ENCODE measurements around the gene RPS8. TPM values are rescaled to one million over a fixed set of nuclear protein-coding genes. Genes with fewer than 3 reads are reported as not detected.

The RPS8 gene
- total RNA-seq, 1 experiment from 2014 or later: 2,296 TPM

DNA sequence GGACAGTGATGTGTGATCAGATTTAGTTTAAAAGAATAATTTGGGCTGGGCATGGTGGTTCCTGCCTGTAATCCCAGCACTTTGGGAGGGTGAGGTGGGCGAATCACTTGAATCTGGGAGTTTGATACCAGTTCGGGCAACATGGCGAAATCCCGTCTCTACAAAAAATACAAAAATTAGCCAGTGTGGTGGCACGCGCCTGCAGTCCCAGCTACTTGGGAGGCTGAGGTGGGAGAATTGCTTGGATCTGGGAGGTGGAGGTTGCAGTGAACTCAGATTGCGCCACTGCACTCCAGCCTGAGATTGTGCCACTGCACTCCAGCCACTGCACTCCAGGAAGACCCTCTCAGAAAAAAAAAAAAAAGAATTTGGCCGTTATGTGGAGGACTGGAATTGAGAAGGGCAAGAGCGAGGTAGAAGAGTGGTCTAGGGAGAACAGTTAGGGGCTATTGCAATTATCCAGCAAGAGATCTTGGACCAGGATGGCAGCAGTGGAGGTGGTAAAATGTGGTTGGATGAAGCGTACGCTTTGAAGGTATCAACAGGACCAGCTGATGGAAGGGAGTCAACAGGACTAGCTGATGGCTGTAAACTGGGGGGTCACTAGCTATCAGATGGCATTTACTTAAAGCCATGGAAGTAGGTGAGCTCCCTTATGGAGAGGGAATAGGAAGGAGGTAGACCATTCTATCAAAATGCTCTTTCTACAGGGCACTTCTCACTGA, 42.6 kb downstream of the RPS8 start:
- BruUV-seq (replicated peaks): no TSS peak
- H4K20me1 ChIP-seq (ENCODE audit: insufficient read depth): no peaks in the 10 kb centered on the region
- RAD21 ChIA-PET (ENCODE audit: low non-redundant PET in 1 of 2, low total read pairs in 2 of 2, uncharacterized antibody in 2 of 2, unreplicated experiment in 2 of 2): interaction anchor here (0.7 to 0.9 kb wide), 2 partner anchors 21 to 25 kb away, joined by 3 read pairs; no protein-coding TSS in a partner anchor
- H3K9me2 ChIP-seq (ENCODE audit: insufficient read depth): no peaks in the 10 kb centered on the region
- no peaks in the 10 kb centered on the region for H3K9me3 ChIP-seq (ENCODE audit: control insufficient read depth in 1 of 2, insufficient read depth in 1 of 2, low read depth in 1 of 2, low read length in 2 of 2)
- 0 out of 2 replicates have a peak overlapping the region, but pooled peaks have one; percentile 22 for H3K27ac ChIP-seq (ENCODE audit: low read depth, low read length)
- intact Hi-C loops (cut with micrococcal nuclease): no loop called here
- CTCF ChIA-PET: interaction anchor here (0.9 to 1.8 kb wide), 3 partner anchors 9 to 24 kb away, joined by 4 to 8 read pairs (median 7); partner anchors contain the start of genes BTBD19 and PLK3
- DNase-seq (ENCODE audit: low read depth, low spot score) (no peak), ATAC-seq (no peak)
- peaks cover 11 to 39% of the 10 kb centered on the region in 2 experiments for H3K4me1 ChIP-seq (ENCODE audit: control insufficient read depth in 1 of 2, insufficient read depth in 2 of 2, low read length in 2 of 2)
- H2AFZ ChIP-seq (ENCODE audit: low read depth, low read length, poor library complexity, severe bottlenecking): no peak overlapping the region
- H3K9ac ChIP-seq (ENCODE audit: low read length): no peak overlapping the region
- POLR2A ChIA-PET: interaction anchor here (0.8 to 9.1 kb wide), 10 partner anchors 10 to 97 kb away, joined by 3 to 200 read pairs (median 47); partner anchors contain the start of genes BEST4, BTBD19, DYNLT4 and PLK3
- no peaks in the 10 kb centered on the region for H3K27me3 ChIP-seq (ENCODE audit: insufficient read depth, low read length)
- H3K36me3 ChIP-seq (ENCODE audit: control insufficient read depth in 1 of 2, insufficient read depth in 2 of 2, low read length in 2 of 2): no peaks in the 10 kb centered on the region
- no peak overlapping the region for H3K4me2 ChIP-seq (ENCODE audit: low read length)
- no peak overlapping the region for H3K4me3 ChIP-seq (replicated peaks in 1 of 2; ENCODE audit: low read depth in 1 of 2, low read length in 2 of 2)
- H3K79me2 ChIP-seq (ENCODE audit: insufficient read depth, low read length): no peaks in the 10 kb centered on the region
- TF ChIP-seq MAX (IDR thresholded peaks at IDR 0.05) (no peak), ZNF274 (IDR thresholded peaks at IDR 0.05; ENCODE audit: low read depth, low read length) (no peak), SRF (IDR thresholded peaks at IDR 0.05; ENCODE audit: low read depth) (no peak), SP1 (IDR thresholded peaks at IDR 0.05; ENCODE audit: low read depth) (no peak), EGR1 (IDR thresholded peaks at IDR 0.05; ENCODE audit: low read depth) (no peak), SIN3A (IDR thresholded peaks at IDR 0.05; ENCODE audit: low read depth) (no peak), POLR2AphosphoS5 (IDR thresholded peaks at IDR 0.05; ENCODE audit: low read depth, low read length) (no peak), FOSL1 (IDR thresholded peaks at IDR 0.05; ENCODE audit: low read depth) (no peak), EZH2phosphoT487 (IDR thresholded peaks at IDR 0.05; ENCODE audit: borderline replicate concordance) (no peak), CTCF (IDR thresholded peaks at IDR 0.05 in 2 of 3, conservative IDR thresholded peaks at IDR 0.05 in 1 of 3; ENCODE audit: borderline replicate concordance in 1 of 3, insufficient read depth in 1 of 3, low read depth in 2 of 3, low read length in 2 of 3) (no peak), CEBPB (IDR thresholded peaks at IDR 0.05; ENCODE audit: low read depth) (no peak), EZH2 (IDR thresholded peaks at IDR 0.05) (no peak)
- TF ChIP-seq, protein P1, sequence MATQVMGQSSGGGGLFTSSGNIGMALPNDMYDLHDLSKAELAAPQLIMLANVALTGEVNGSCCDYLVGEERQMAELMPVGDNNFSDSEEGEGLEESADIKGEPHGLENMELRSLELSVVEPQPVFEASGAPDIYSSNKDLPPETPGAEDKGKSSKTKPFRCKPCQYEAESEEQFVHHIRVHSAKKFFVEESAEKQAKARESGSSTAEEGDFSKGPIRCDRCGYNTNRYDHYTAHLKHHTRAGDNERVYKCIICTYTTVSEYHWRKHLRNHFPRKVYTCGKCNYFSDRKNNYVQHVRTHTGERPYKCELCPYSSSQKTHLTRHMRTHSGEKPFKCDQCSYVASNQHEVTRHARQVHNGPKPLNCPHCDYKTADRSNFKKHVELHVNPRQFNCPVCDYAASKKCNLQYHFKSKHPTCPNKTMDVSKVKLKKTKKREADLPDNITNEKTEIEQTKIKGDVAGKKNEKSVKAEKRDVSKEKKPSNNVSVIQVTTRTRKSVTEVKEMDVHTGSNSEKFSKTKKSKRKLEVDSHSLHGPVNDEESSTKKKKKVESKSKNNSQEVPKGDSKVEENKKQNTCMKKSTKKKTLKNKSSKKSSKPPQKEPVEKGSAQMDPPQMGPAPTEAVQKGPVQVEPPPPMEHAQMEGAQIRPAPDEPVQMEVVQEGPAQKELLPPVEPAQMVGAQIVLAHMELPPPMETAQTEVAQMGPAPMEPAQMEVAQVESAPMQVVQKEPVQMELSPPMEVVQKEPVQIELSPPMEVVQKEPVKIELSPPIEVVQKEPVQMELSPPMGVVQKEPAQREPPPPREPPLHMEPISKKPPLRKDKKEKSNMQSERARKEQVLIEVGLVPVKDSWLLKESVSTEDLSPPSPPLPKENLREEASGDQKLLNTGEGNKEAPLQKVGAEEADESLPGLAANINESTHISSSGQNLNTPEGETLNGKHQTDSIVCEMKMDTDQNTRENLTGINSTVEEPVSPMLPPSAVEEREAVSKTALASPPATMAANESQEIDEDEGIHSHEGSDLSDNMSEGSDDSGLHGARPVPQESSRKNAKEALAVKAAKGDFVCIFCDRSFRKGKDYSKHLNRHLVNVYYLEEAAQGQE (IDR thresholded peaks at IDR 0.05; ENCODE audit: low read depth): no peak

Data from HCT116 (cell line).